HCT116 (cell line): ENCODE data around the gene CRHBP.

ENCODE experiments used
- ATF3 ChIP-seq: IDR thresholded peaks from 2 replicates; pipeline ENCODE4 v1.6.1; 2012
- CTCF ChIP-seq, 3 experiments: fragments of 200-600 bp in 1 of 3; sonication (generic) in 1 of 3; IDR thresholded peaks in 2 of 3; conservative IDR thresholded peaks in 1 of 3; 2 replicates each; pipeline ENCODE4 v1.5.1; 2012 to 2017; ENCODE audit warnings: low read depth in 2 of 3, low read length in 2 of 3, antibody characterized with exemption in 1 of 3, borderline replicate concordance in 1 of 3, control low read depth in 1 of 3, mild to moderate bottlenecking in 1 of 3, mixed read lengths in 1 of 3, mixed run types in 1 of 3, moderate library complexity in 1 of 3; ENCODE audit not compliant: insufficient read depth in 1 of 3
- EGR1 ChIP-seq: IDR thresholded peaks from 2 replicates; pipeline ENCODE4 v1.6.1; 2012; ENCODE audit warnings: low read depth
- EZH2 ChIP-seq: fragments of 200-600 bp; sonication (generic); IDR thresholded peaks from 2 replicates; pipeline ENCODE4 v1.6.1; 2017; ENCODE audit warnings: antibody characterized with exemption, mixed run types
- EZH2phosphoT487 ChIP-seq: fragments of 200-600 bp; IDR thresholded peaks from 2 replicates; pipeline ENCODE4 v1.6.1; 2018; ENCODE audit warnings: antibody characterized with exemption, borderline replicate concordance
- FOSL1 ChIP-seq: IDR thresholded peaks from 2 replicates; pipeline ENCODE4 v1.6.1; 2012; ENCODE audit warnings: low read depth
- JUND ChIP-seq: IDR thresholded peaks from 2 replicates; pipeline ENCODE4 v1.6.1; 2012
- POLR2A ChIP-seq: IDR thresholded peaks from 2 replicates; pipeline ENCODE4 v1.7.0; 2011; ENCODE audit warnings: borderline replicate concordance; ENCODE audit not compliant: insufficient read depth, insufficient read length; ENCODE audit errors: extremely low read depth
- RAD21 ChIP-seq: IDR thresholded peaks from 2 replicates; pipeline ENCODE4 v1.6.1; 2012; ENCODE audit warnings: low read depth, mild to moderate bottlenecking
- REST ChIP-seq: IDR thresholded peaks from 2 replicates; pipeline ENCODE4 v1.6.1; 2012; ENCODE audit warnings: low read depth
- SP1 ChIP-seq: IDR thresholded peaks from 2 replicates; pipeline ENCODE4 v1.6.1; 2012; ENCODE audit warnings: low read depth
- ZFX ChIP-seq: fragments of 450-650 bp; IDR thresholded peaks from 2 replicates; pipeline ENCODE4 v1.6.1; 2017

DNA sequence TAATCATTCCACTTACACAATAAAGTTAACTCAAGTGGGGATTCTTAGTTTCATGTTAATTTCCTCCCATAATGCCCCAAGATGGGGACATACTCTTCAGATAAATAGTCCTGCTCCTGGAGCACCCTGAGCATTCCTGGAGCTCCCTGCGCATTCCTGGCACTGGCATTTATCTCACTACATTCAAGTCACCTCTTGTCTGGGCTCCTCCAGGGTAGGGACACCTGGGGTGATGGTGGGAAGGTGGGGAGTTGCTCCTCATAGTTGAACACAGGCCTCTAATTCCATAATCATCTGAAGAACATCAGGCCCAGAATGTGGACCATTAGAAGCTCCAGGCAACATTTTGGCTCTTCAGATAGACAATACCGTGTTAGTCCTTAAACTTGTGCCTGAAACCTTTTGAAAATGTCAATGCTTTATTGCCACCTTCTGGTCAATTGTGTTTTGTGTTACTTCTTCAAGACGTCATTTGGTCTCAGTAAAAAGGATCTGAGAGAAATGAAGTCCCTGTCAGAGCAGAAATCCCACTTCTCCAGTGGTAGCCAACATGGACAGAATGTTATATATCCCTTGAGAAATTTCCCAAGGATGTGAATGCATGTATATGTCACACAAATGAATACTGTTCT lies 63.2 kb downstream of the CRHBP start:
- TF ChIP-seq CTCF (IDR thresholded peaks at IDR 0.05 in 2 of 3, conservative IDR thresholded peaks at IDR 0.05 in 1 of 3; ENCODE audit: borderline replicate concordance in 1 of 3, insufficient read depth in 1 of 3, low read depth in 2 of 3, low read length in 2 of 3) (peak; percentile 26 to 77 (median 59); a peak in 5 of 6 replicates), EZH2 (no peak), FOSL1 (no peak), RAD21 (peak; percentile 81), EZH2phosphoT487 (no peak), JUND (no peak), POLR2A (no peak), SP1 (no peak), EGR1 (no peak), ATF3 (no peak), REST (no peak), ZFX (no peak)
